HEK293 (cell line): ENCODE results near the gene DSC2.

Experiments
- CTCF ChIA-PET: fragments of 350-600 bp; formaldehyde crosslinking; extraction: SDS; loops from one replicate; lab custom pipeline; 2021; ENCODE audit warnings: antibody characterized with exemption; lab: Yijun Ruan, JAX
- POLR2A ChIA-PET: fragments of 300-600 bp; formaldehyde crosslinking; extraction: SDS; loops from one replicate; lab custom pipeline; 2020; ENCODE audit warnings: antibody characterized with exemption, inconsistent platforms; lab: Yijun Ruan, JAX
- H3K27ac ChIP-seq: fragments of 200-500 bp; sonication (Bioruptor generic); 2 replicates; pipeline ENCODE4 v1.5.1; 2014; ENCODE audit warnings: low read depth, low read length, control low read depth, inconsistent platforms; ENCODE audit errors: extremely low read depth
- H3K36me3 ChIP-seq, 2 experiments: fragments of 200-500 bp in 1 of 2; sonication (Bioruptor generic) in 1 of 2; 1 replicate in 1 of 2; 2 replicates in 1 of 2; pipeline ENCODE4 v1.5.1; 2014 to 2017; ENCODE audit warnings: inconsistent platforms in 2 of 2, low read length in 2 of 2; ENCODE audit not compliant: control insufficient read depth in 2 of 2, insufficient read depth in 1 of 2
- H3K4me1 ChIP-seq: fragments of 200-500 bp; sonication (Bioruptor generic); 2 replicates; pipeline ENCODE4 v1.5.1; 2014; ENCODE audit warnings: mild to moderate bottlenecking, low read length, inconsistent platforms; ENCODE audit not compliant: control insufficient read depth, insufficient read depth
- H3K4me3 ChIP-seq: 2 replicates; pipeline ENCODE4 v1.5.1; 2011; ENCODE audit warnings: low read depth, mild to moderate bottlenecking, control low read depth, low read length, moderate library complexity
- H3K9me3 ChIP-seq: fragments of 200-500 bp; sonication (Bioruptor generic); 2 replicates; pipeline ENCODE4 v1.5.1; 2014; ENCODE audit warnings: low read depth, low read length, inconsistent platforms; ENCODE audit not compliant: control insufficient read depth, insufficient read depth
- GLIS2 ChIP-seq: fragments of 450-650 bp; formaldehyde crosslinking; IDR thresholded peaks from 2 replicates; pipeline ENCODE4 v1.5.1; 2016; ENCODE audit warnings: missing biosample characterization, missing genetic modification characterization
- KLF8 ChIP-seq: fragments of 450-650 bp; formaldehyde crosslinking; IDR thresholded peaks from 2 replicates; pipeline ENCODE4 v1.5.1; 2016; ENCODE audit warnings: missing biosample characterization, missing genetic modification characterization
- PRDM1 ChIP-seq: fragments of 450-650 bp; formaldehyde crosslinking; IDR thresholded peaks from 2 replicates; pipeline ENCODE4; 2016; ENCODE audit warnings: missing biosample characterization, missing genetic modification characterization
- TCF7L2 ChIP-seq: IDR thresholded peaks from 2 replicates; pipeline ENCODE4 v1.6.1; 2011; ENCODE audit warnings: low read depth, mild to moderate bottlenecking, inconsistent platforms, low read length, moderate library complexity, borderline replicate concordance
- ZBTB21 ChIP-seq: fragments of 450-650 bp; formaldehyde crosslinking; IDR thresholded peaks from 2 replicates; pipeline ENCODE4 v1.5.1; 2017; ENCODE audit warnings: missing biosample characterization, missing genetic modification characterization
- ZFP37 ChIP-seq: fragments of 450-650 bp; formaldehyde crosslinking; IDR thresholded peaks from 2 replicates; pipeline ENCODE4 v1.5.1; 2016; ENCODE audit warnings: missing biosample characterization, missing genetic modification characterization
- ZNF140 ChIP-seq: fragments of 450-650 bp; formaldehyde crosslinking; IDR thresholded peaks from 2 replicates; pipeline ENCODE4 v1.5.1; 2016; ENCODE audit warnings: missing biosample characterization, missing genetic modification characterization
- ZNF155 ChIP-seq: fragments of 450-650 bp; formaldehyde crosslinking; IDR thresholded peaks from 2 replicates; pipeline ENCODE4 v1.5.1; 2016; ENCODE audit warnings: missing biosample characterization, missing genetic modification characterization
- ZNF2 ChIP-seq: fragments of 450-650 bp; formaldehyde crosslinking; IDR thresholded peaks from 2 replicates; pipeline ENCODE4 v1.5.1; 2016; ENCODE audit warnings: missing biosample characterization, missing genetic modification characterization
- ZNF239 ChIP-seq: fragments of 450-650 bp; formaldehyde crosslinking; IDR thresholded peaks from 2 replicates; pipeline ENCODE4 v1.5.1; 2016; ENCODE audit warnings: missing biosample characterization, missing genetic modification characterization
- ZNF311 ChIP-seq: fragments of 450-650 bp; formaldehyde crosslinking; IDR thresholded peaks from 2 replicates; pipeline ENCODE4 v1.5.1; 2017; ENCODE audit warnings: missing biosample characterization, missing genetic modification characterization, borderline replicate concordance
- ZNF350 ChIP-seq: fragments of 450-650 bp; formaldehyde crosslinking; IDR thresholded peaks from 2 replicates; pipeline ENCODE4 v1.5.0; 2017; ENCODE audit warnings: missing biosample characterization, mild to moderate bottlenecking, missing genetic modification characterization
- ZNF561 ChIP-seq: fragments of 450-650 bp; IDR thresholded peaks from 2 replicates; pipeline ENCODE4 v1.5.1; 2018; ENCODE audit warnings: missing biosample characterization, missing genetic modification characterization, borderline replicate concordance
- ZNF571 ChIP-seq: fragments of 450-650 bp; formaldehyde crosslinking; IDR thresholded peaks from 2 replicates; pipeline ENCODE4 v1.5.0; 2017; ENCODE audit warnings: missing biosample characterization, missing genetic modification characterization
- ZNF658 ChIP-seq: fragments of 450-650 bp; formaldehyde crosslinking; IDR thresholded peaks from 2 replicates; pipeline ENCODE4; 2016; ENCODE audit warnings: missing biosample characterization, missing genetic modification characterization
- ZNF660 ChIP-seq: fragments of 450-650 bp; IDR thresholded peaks from 2 replicates; pipeline ENCODE4 v1.5.1; 2018; ENCODE audit warnings: missing biosample characterization, mild to moderate bottlenecking, missing genetic modification characterization
- ZNF670 ChIP-seq: fragments of 450-650 bp; formaldehyde crosslinking; IDR thresholded peaks from 2 replicates; pipeline ENCODE4 v1.5.1; 2016; ENCODE audit warnings: missing biosample characterization, missing genetic modification characterization, low read depth
- ZNF701 ChIP-seq: fragments of 450-650 bp; formaldehyde crosslinking; IDR thresholded peaks from 2 replicates; pipeline ENCODE4 v1.5.1; 2016; ENCODE audit warnings: missing biosample characterization, missing genetic modification characterization
- ZNF843 ChIP-seq: fragments of 450-650 bp; formaldehyde crosslinking; IDR thresholded peaks from 2 replicates; pipeline ENCODE4 v1.5.1; 2016; ENCODE audit warnings: missing biosample characterization, missing genetic modification characterization
- TF ChIP-seq, protein P1 (sequence below): fragments of 450-650 bp; formaldehyde crosslinking; IDR thresholded peaks from 2 replicates; pipeline ENCODE4 v1.5.1; 2016; ENCODE audit warnings: missing biosample characterization, missing genetic modification characterization
- TF ChIP-seq, protein P2 (sequence below): fragments of 450-650 bp; formaldehyde crosslinking; IDR thresholded peaks from 2 replicates; pipeline ENCODE4 v1.5.1; 2017; ENCODE audit warnings: missing biosample characterization, missing genetic modification characterization
- TF ChIP-seq, protein P3 (sequence below): fragments of 450-650 bp; formaldehyde crosslinking; IDR thresholded peaks from 2 replicates; pipeline ENCODE4 v1.5.1; 2016; ENCODE audit warnings: missing biosample characterization, missing genetic modification characterization
- TF ChIP-seq, protein P4 (sequence below): fragments of 450-650 bp; formaldehyde crosslinking; IDR thresholded peaks from 2 replicates; pipeline ENCODE4 v1.5.1; 2016; ENCODE audit warnings: missing biosample characterization, missing genetic modification characterization
- TF ChIP-seq, protein P5 (sequence below): fragments of 450-650 bp; formaldehyde crosslinking; conservative IDR thresholded peaks from 2 replicates; pipeline ENCODE4 v1.5.1; 2016; ENCODE audit warnings: low read depth, missing biosample characterization, missing genetic modification characterization
- TF ChIP-seq, protein P6 (sequence below): fragments of 450-650 bp; formaldehyde crosslinking; IDR thresholded peaks from 2 replicates; pipeline ENCODE4 v1.5.1; 2016; ENCODE audit warnings: missing biosample characterization, missing genetic modification characterization

DSC2 gene

DNA sequence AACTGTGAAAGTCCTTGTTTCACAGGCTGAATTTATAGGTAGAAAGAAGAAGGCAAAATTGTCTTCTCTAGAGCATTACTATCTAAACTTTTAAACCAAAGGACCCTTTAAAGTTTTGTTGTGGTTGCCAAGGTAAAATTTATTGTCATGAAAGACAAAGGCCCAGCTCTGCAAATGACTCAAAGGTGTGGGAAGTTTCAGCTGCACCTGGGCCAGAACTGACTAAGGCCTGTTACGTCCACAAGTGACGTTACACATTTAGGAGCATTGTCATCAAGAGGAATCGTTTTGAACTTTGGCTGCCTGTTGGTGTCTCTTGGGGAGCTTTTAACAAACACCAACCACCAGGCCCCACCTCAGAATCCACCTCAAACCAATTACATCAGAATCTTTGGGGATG is 51.6 kb downstream of the DSC2 start:
- Histone ChIP-seq H3K27ac (no peak overlapping the region), H3K36me3 (no peaks in the 10 kb centered on the region), H3K4me1 (no peaks in the 10 kb centered on the region), H3K4me3 (no peak overlapping the region), H3K9me3 (no peaks in the 10 kb centered on the region)
- no peak for TF ChIP-seq ZNF2 (tag by site-specific recombination)
- no peak for TF ChIP-seq TCF7L2
- TF ChIP-seq, protein P1, sequence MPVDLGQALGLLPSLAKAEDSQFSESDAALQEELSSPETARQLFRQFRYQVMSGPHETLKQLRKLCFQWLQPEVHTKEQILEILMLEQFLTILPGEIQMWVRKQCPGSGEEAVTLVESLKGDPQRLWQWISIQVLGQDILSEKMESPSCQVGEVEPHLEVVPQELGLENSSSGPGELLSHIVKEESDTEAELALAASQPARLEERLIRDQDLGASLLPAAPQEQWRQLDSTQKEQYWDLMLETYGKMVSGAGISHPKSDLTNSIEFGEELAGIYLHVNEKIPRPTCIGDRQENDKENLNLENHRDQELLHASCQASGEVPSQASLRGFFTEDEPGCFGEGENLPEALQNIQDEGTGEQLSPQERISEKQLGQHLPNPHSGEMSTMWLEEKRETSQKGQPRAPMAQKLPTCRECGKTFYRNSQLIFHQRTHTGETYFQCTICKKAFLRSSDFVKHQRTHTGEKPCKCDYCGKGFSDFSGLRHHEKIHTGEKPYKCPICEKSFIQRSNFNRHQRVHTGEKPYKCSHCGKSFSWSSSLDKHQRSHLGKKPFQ (tag by site-specific recombination), result no peak
- TF ChIP-seq ZNF701 (tag by site-specific recombination), result no peak
- TF ChIP-seq ZBTB21, result no peak
- no peak for TF ChIP-seq ZNF350 (tag by site-specific recombination)
- no peak for TF ChIP-seq ZFP37
- no peak for TF ChIP-seq ZNF155
- TF ChIP-seq GLIS2 (tag by site-specific recombination), result no peak
- no peak for TF ChIP-seq ZNF843 (tag by site-specific recombination)
- TF ChIP-seq PRDM1 (tag by site-specific recombination), result no peak
- TF ChIP-seq, protein P2, sequence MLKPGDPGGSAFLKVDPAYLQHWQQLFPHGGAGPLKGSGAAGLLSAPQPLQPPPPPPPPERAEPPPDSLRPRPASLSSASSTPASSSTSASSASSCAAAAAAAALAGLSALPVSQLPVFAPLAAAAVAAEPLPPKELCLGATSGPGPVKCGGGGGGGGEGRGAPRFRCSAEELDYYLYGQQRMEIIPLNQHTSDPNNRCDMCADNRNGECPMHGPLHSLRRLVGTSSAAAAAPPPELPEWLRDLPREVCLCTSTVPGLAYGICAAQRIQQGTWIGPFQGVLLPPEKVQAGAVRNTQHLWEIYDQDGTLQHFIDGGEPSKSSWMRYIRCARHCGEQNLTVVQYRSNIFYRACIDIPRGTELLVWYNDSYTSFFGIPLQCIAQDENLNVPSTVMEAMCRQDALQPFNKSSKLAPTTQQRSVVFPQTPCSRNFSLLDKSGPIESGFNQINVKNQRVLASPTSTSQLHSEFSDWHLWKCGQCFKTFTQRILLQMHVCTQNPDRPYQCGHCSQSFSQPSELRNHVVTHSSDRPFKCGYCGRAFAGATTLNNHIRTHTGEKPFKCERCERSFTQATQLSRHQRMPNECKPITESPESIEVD (tag by site-specific recombination), result no peak
- TF ChIP-seq KLF8, result no peak
- TF ChIP-seq ZNF670 (tag by site-specific recombination), result no peak
- TF ChIP-seq, protein P3, sequence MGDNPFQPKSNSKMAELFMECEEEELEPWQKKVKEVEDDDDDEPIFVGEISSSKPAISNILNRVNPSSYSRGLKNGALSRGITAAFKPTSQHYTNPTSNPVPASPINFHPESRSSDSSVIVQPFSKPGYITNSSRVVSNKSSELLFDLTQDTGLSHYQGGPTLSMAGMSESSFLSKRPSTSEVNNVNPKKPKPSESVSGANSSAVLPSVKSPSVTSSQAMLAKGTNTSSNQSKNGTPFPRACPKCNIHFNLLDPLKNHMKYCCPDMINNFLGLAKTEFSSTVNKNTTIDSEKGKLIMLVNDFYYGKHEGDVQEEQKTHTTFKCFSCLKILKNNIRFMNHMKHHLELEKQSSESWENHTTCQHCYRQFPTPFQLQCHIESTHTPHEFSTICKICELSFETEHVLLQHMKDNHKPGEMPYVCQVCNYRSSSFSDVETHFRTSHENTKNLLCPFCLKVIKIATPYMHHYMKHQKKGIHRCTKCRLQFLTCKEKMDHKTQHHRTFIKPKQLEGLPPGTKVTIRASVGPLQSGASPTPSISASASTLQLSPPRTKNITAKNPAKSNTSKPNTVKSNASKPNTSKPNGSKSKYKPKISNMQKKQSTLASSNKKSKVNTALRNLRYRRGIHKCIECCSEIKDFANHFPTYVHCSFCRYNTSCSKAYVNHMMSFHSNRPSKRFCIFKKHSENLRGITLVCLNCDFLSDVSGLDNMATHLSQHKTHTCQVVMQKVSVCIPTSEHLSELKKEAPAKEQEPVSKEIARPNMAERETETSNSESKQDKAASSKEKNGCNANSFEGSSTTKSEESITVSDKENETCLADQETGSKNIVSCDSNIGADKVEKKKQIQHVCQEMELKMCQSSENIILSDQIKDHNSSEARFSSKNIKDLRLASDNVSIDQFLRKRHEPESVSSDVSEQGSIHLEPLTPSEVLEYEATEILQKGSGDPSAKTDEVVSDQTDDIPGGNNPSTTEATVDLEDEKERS (tag by site-specific recombination), result no peak
- TF ChIP-seq ZNF239 (tag by site-specific recombination), result no peak
- no peak for TF ChIP-seq ZNF561
- no peak for TF ChIP-seq ZNF311 (tag by site-specific recombination)
- TF ChIP-seq ZNF658, result no peak
- TF ChIP-seq, protein P4, sequence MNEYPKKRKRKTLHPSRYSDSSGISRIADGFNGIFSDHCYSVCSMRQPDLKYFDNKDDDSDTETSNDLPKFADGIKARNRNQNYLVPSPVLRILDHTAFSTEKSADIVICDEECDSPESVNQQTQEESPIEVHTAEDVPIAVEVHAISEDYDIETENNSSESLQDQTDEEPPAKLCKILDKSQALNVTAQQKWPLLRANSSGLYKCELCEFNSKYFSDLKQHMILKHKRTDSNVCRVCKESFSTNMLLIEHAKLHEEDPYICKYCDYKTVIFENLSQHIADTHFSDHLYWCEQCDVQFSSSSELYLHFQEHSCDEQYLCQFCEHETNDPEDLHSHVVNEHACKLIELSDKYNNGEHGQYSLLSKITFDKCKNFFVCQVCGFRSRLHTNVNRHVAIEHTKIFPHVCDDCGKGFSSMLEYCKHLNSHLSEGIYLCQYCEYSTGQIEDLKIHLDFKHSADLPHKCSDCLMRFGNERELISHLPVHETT (tag by site-specific recombination), result no peak
- ChIA-PET CTCF (interaction anchor here (0.6 kb wide), 2 partner anchors 769 to 1210 kb away, joined by 3 read pairs; no protein-coding TSS in a partner anchor), POLR2A (interaction anchor here (3.6 kb wide), 1 partner anchor 8 kb away, joined by 12 read pairs; the partner anchor contains the start of gene DSC3)

DNA sequence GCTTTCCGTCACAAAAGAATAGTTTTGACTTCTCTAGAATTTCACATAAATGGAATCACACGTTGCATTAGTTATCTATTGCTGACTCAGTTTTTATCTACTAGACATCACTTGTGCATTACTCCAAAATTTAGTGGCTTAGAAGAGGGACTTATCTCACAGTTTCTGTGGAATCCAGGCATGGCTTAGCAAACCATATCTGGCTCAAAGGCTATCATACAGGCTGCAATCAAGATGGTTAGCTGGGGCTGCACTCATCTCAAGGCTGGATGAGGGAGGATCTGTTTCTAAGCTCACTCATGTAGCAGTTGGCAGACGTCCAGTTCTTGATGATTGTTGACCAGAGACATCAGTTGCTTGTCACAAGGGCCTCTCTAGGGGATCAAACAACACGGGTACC is 53.0 kb downstream of the DSC2 start:
- ChIA-PET CTCF (no interaction called here), POLR2A (no interaction called here)
- no peaks in the 10 kb centered on the region for H3K36me3 ChIP-seq
- H3K4me1 ChIP-seq, result no peaks in the 10 kb centered on the region
- no peak overlapping the region for H3K27ac ChIP-seq
- no peak overlapping the region for H3K4me3 ChIP-seq
- H3K9me3 ChIP-seq, result no peaks in the 10 kb centered on the region
- 0 out of 2 replicates have a peak, but pooled peaks have one; percentile 14 for TF ChIP-seq ZNF140 (tag by site-specific recombination)
- TF ChIP-seq ZNF239 (tag by site-specific recombination), result no peak
- TF ChIP-seq, protein P5, sequence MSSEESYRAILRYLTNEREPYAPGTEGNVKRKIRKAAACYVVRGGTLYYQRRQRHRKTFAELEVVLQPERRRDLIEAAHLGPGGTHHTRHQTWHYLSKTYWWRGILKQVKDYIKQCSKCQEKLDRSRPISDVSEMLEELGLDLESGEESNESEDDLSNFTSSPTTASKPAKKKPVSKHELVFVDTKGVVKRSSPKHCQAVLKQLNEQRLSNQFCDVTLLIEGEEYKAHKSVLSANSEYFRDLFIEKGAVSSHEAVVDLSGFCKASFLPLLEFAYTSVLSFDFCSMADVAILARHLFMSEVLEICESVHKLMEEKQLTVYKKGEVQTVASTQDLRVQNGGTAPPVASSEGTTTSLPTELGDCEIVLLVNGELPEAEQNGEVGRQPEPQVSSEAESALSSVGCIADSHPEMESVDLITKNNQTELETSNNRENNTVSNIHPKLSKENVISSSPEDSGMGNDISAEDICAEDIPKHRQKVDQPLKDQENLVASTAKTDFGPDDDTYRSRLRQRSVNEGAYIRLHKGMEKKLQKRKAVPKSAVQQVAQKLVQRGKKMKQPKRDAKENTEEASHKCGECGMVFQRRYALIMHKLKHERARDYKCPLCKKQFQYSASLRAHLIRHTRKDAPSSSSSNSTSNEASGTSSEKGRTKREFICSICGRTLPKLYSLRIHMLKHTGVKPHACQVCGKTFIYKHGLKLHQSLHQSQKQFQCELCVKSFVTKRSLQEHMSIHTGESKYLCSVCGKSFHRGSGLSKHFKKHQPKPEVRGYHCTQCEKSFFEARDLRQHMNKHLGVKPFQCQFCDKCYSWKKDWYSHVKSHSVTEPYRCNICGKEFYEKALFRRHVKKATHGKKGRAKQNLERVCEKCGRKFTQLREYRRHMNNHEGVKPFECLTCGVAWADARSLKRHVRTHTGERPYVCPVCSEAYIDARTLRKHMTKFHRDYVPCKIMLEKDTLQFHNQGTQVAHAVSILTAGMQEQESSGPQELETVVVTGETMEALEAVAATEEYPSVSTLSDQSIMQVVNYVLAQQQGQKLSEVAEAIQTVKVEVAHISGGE (tag by site-specific recombination), result no peak
- TF ChIP-seq, protein P6, sequence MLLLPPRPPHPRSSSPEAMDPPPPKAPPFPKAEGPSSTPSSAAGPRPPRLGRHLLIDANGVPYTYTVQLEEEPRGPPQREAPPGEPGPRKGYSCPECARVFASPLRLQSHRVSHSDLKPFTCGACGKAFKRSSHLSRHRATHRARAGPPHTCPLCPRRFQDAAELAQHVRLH (tag by site-specific recombination), result no peak
- no peak for TF ChIP-seq ZNF571 (tag by site-specific recombination)
- 0 out of 2 replicates have a peak, but pooled peaks have one; percentile 17 for TF ChIP-seq ZNF660
